ENCODE results near the gene RFWD3.

GRCh38 chr16:74608944-74609343 is 57.7 kb downstream of the RFWD3 start:
- TF ChIP-seq BHLHE40 (IDR thresholded peaks at IDR 0.05; ENCODE audit: borderline replicate concordance), result no peak
- TF ChIP-seq TARDBP (IDR thresholded peaks at IDR 0.05), result no peak
- no peak for TF ChIP-seq L3MBTL2 (conservative IDR thresholded peaks at IDR 0.05)
- TF ChIP-seq FOXM1 (IDR thresholded peaks at IDR 0.05; ENCODE audit: borderline replicate concordance), result no peak

All from HEK293T (cell line).